HG03025 (cell line): Measurements from ENCODE around the gene CPSF6.
A peak's percentile ranks its signal among the peaks of the same experiment; 100 is the strongest.
"Not testable (repeated sequence)": the region's sequence is repeated elsewhere in the genome, so short reads cannot be mapped to it uniquely, and the experiment has no call there.

ENCODE experiments used
- ATAC-seq: cut with Tn5 transposase; IDR thresholded peaks from one replicate; pipeline ENCODE4 v1.9.1; 2021; ENCODE audit warnings: mild to moderate bottlenecking, moderate library complexity; ENCODE audit not compliant: unreplicated experiment, low FRiP score

The CPSF6 gene

GRCh38 chr12:69239352-69239921, at the start of gene CPSF6:
Gene CPSF6, plus strand, starts transcription at chr12:69239569. Its CDS starts 78 bp downstream, at chr12:69239647.
- peak; percentile 87 for ATAC-seq

GRCh38 chr12:69196302-69197288, 42.8 kb upstream of the CPSF6 start:
- ATAC-seq: no peak

- not testable (repeated sequence) for ATAC-seq
Observed at GRCh38 chr12:69199976-69200375, 39.4 kb upstream of the CPSF6 start.

DNA sequence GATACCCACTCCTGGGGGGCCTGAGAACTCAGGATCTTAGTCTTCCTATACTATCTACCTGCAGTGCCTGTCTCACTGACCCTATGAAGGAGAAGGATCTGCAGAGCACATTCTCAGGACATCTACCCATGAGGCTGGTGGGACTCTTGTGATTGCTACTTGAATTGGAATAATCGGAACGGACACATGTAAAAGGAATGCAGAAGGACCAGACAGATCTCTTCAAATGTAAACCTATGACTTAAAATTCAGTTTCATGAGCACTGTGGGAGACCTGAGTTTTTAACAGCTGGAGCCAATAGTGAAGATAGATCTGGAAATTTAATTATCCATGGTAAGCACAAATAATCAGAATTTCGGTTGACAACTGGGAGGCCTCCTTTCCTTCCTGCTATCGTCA, 35.2 kb upstream of the CPSF6 start:
- ATAC-seq: no peak

- no peak for ATAC-seq
Observed at GRCh38 chr12:69210661-69211060, 28.7 kb upstream of the CPSF6 start.

- no peak for ATAC-seq
Observed at GRCh38 chr12:69211160-69211559, 28.2 kb upstream of the CPSF6 start.

DNA sequence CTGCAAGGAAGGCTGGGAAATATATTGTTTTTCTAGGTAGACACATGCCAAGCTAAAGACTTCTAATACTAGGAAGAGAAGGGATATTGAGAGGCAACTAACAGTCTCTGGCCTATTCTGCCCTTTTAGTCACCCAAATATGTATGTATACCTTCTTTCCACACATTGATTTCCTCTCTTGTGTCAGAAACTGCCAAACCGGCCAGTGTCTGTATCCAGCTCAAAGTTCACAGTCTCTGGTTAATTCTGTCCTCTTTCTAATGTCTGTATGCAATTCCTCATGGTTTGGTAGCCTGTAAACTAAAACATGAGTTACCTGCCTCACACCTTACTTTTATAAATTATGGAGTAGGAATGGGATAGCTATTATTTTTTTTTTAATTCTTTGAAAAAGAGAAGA, 25.2 kb upstream of the CPSF6 start:
- ATAC-seq: no peak

DNA sequence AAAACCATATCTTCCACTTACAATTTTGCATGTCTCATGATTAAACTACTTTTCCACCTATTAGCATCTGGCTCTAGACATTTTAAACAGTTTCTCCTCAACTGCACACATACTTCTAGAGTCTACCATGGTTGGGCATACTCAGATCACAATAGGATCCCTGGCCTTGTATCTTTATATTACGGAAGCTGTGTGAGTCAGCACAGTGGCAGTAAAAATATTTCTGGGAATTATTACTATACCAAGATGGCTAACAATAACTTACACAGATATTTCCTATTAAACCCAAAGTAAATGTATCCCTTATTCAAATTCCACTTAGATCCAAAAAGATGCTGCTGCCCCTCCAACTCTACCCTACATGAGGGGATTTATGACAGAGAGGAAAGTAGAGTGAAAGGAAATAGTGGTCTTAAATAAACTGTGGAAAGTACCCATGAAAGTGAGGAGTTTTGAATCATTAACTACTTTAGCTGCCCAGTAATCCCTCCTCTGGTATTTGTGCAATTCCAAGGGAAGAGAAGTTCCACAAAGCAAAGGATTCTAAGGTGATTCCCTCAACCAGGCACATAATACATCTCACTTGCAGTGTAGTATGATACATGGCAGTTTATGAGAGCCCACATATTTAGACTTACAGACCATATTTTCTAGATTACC, 14.0 kb upstream of the CPSF6 start:
- no peak for ATAC-seq

- ATAC-seq: no peak
Observed at GRCh38 chr12:69231479-69231878, 7.9 kb upstream of the CPSF6 start.

GRCh38 chr12:69238589-69239351, 599 bp upstream of the CPSF6 start:
- ATAC-seq: peak; percentile 1

DNA sequence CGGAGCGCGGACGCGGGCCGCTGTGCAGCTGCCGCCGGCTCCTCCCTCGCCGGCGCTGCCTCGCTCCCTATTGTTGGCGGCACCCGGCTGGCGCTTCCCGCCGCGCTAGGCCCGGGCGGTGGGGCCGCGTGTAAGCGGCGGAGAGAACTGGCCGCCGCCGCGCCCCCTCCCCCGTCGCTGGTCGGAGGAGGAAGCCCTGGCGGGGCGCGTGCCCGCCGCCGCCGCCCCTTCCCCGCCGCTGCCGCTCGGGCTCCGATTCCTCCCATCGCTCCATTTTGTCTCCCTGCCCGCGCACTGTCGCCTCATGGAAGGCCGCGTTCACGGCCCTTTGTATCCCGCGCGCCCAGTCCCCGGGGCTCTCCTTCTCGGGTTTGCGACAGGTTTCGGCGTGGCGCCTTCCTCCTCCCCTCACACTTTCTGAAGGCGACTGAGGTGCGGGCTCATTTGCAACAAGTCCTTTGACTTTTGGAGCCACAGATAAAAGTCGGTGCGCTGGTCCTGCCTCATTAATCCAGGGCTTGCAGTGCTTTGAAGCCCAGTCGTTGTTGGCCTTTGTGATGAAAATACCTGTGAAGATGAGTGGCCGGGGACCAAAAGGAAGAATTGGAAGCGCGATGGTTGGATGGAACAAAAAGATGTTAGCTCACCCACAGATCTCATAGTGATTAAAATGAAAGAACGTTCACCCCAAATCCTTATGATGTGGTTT, 707 bp downstream of the CPSF6 start:
- ATAC-seq: peak; percentile 33

DNA sequence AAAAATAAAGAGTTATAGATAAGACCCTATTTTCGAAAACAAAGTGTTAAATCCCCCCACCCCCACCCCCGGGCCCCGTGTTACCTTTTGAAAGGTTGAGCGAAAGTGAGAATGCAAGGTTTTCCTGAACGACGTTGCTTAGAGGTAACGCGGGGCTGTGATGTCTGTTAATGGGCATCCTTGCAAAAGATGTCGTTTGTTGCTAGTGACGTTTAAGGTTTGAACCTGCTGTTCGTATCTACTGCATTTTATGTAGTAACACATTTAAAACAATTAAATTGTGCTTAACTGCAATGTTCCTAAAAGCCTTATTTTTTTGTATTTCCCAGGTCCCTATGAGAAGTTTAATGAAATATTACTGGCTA, 1.2 kb downstream of the CPSF6 start:
- ATAC-seq: no peak

DNA sequence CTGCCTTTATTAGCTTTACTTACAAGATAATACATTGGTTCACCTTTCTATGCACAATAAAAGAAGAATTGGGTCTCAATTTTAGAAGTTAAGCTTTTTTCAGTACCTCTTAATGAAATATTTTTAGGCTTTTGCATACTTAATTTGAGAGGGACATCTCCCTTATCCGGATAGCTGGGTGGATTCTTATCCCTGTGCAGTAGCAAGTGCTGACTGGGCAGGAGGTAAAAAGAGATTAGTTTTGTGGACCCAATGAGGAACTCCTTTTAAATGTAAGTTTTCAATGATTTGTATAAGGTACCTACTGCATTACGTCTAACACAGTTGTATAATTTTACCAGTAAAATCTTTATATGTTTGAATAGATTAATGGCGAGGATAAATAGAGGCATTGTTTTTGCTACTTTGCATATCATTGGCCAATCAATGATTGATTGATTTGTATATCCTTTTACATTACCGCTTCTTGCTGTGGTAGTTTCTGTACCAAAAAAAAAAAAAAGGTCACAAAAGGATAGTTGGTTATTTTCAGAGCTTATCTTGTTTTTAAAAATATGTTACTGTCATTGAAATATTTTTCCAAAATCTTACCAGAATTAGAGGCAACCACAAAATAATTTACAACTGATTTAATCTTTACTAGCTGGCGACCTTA, 2.2 kb downstream of the CPSF6 start:
- no peak for ATAC-seq

DNA sequence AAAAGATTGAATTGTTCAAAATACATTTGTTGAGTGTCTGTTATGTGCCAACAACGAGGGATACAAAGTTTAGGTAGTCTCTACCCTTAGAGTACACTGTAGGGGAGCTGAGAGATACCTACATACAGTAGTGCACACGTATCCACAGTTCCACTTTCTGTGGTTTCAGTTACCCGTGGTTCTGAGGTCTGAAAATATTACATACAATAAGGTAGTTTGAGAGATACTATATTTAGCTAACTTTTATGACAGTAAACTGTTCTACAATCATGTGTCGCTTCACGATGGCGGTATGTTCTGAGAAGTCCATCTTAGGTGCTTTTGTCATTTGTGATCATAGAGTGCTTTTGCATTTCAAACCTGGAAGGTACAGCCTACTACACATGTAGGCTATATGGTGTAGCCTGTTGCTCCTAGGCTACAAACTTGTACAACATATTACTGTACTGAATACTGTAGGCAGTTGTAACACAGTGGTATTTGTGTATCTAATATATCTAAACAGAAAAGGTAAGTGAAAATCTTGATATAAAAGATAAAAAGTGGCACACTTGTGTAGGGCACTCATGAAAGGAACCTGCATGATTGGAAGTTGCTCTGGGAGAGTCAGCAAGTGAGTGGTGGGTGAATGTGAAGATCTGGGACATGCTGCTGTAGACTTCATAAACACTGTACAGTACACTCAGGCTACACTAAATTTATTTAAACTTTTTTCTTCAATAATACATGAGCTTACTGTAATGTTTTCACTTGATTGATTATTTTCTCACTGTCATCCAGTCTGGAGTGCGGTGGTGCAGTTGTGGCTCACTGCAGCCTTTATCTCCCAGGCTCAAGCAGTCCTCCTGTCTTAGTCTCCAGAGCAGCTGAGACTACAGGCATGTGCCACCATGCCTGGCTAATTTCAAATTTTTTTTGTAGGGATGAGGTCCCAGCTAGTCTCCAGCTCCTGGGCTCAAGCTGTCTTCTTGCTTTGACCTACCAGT, 4.0 kb downstream of the CPSF6 start:
- ATAC-seq: peak; percentile 48

GRCh38 chr12:69247268-69248018, 8.1 kb downstream of the CPSF6 start:
- ATAC-seq: no peak

GRCh38 chr12:69252033-69252432, 12.7 kb downstream of the CPSF6 start:
- no peak for ATAC-seq

DNA sequence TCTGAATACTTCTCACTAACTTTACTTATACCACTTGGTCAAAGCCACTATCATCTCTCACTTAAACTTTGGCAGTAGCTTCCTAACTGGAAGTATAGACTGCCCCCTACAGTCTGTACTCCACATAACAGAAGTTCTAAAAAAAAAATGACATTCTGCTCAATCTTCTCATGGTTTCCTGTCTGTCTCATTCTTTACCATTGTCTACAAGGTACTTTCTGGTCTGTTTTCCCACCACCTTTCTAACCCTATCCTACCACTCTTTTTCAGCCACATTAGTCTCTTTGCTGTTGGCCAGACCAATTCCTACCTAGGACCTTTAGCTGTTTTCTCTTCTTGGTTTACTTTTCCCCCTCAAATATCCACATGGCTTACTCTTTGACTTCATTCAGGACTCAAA, 14.7 kb downstream of the CPSF6 start:
- ATAC-seq: no peak

DNA sequence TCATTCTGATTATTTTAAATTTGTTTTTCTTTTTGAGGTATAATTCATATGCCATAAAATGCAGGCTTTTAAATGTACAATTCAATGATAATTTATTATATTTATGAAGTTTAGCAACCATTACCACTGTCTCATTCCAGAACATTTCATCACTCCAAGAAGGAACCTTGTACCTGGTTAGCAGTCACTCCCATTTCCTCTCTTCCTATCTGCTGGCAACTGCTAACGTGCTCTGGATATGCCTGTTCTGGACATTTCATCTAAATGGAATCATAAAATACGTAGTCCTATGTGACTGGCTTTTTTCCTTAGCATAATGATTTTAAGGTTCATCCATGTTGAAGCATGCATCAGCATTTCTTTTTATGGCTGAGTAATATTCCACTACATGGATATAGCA, 15.5 kb downstream of the CPSF6 start:
- ATAC-seq: no peak
